GM12892 (cell line): ENCODE measurements around the gene IGF1R.

Experiments used
- DNase-seq: peaks from one replicate; pipeline ENCODE4 v3.0.0; 2011; ENCODE audit not compliant: insufficient read length
- FAIRE-seq: peaks from 2 replicates; lab custom pipeline; 2011; peaks lifted over from hg19 to GRCh38; lab: Jason Lieb, UNC
- POLR2A ChIP-seq: IDR thresholded peaks from 2 replicates; pipeline ENCODE4 v1.6.1; 2011; ENCODE audit warnings: low read depth, low read length, control low read depth
- POLR2AphosphoS5 ChIP-seq: IDR thresholded peaks from 2 replicates; pipeline ENCODE4 v1.6.1; 2011; ENCODE audit warnings: low read depth, low read length, control low read depth
- TAF1 ChIP-seq: IDR thresholded peaks from 2 replicates; pipeline ENCODE4 v1.6.1; 2011; ENCODE audit warnings: low read depth, mild to moderate bottlenecking, control low read depth, low read length, borderline replicate concordance

IGF1R gene

GRCh38 chr15:98878172-98878571 is 229.8 kb downstream of the IGF1R start:
- no peak for FAIRE-seq
- DNase-seq: no peak
- TF ChIP-seq POLR2AphosphoS5 (no peak), TAF1 (no peak), POLR2A (no peak)

GRCh38 chr15:98878862-98879261 is 230.5 kb downstream of the IGF1R start:
- FAIRE-seq (no peak), DNase-seq (no peak)
- TF ChIP-seq POLR2AphosphoS5 (no peak), POLR2A (no peak), TAF1 (no peak)

GRCh38 chr15:98881526-98882520 is 233.5 kb downstream of the IGF1R start:
- TF ChIP-seq POLR2AphosphoS5: no peak
- no peak for TF ChIP-seq TAF1
- no peak for TF ChIP-seq POLR2A
- no peak for DNase-seq
- FAIRE-seq: no peak

DNA sequence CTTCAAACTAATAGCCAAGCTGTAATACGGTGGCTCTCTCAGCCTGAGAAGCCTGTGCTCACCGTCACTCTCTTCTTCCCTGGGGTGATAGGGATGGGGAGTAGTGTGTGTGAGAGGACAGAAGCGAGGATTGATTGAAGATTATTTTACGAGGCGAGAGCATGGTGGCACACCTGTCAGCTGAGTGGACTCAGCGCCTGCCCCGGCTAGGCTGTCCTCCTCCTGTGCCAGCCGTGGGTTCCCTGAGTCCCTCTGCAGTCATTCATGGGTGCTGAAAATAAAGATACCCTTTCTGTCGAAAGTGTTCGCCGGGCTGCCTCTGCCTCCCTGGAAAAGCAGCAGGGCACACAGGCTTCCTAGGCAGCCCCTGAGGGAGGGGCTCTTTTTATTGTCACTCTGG is 235.1 kb downstream of the IGF1R start:
- DNase-seq (no peak), FAIRE-seq (no peak)
- no peak for TF ChIP-seq POLR2A
- no peak for TF ChIP-seq TAF1
- TF ChIP-seq POLR2AphosphoS5: no peak

DNA sequence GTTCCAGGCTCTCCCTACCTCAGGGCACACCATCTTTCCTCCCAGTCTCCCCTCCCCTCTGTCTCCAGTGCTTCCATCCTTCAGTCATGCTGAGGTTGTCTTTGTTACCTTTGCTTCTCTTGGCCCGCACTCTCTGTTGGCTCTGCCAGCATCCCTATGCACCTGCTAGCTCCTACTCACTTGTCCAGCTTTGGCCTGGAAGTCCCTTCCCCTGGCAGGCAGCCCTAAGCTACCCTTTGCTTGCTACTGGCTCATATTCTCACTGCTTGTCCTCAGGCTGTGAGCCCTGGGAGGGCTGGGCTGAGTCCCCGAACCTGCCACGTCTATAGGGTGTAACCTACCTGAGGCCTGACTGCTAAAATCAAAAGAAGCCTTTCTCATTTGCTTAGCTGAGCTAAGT is 236.6 kb downstream of the IGF1R start:
- no peak for TF ChIP-seq TAF1
- TF ChIP-seq POLR2AphosphoS5: no peak
- TF ChIP-seq POLR2A: no peak
- FAIRE-seq (no peak), DNase-seq (no peak)

DNA sequence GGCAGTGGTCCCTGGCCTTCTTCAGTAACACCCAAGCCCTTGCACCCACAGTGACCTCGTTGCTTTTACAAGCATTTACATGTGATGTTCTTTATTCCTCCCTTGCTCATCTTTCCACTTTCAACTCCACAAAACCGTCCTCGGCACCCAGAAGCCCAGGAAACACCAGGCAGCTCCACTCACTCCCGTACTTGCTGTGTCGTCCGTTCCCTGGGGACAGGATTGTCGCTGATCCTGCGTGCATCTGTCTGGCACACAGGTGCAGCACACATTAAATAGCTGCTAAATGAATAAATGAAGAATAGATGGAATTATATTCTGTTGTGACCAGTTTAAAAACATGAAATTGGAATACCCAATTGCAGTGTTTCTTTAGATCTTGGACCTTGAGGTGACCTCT is 239.6 kb downstream of the IGF1R start:
- DNase-seq: no peak
- no peak for TF ChIP-seq POLR2AphosphoS5
- no peak for TF ChIP-seq POLR2A
- no peak for TF ChIP-seq TAF1
- no peak for FAIRE-seq

DNA sequence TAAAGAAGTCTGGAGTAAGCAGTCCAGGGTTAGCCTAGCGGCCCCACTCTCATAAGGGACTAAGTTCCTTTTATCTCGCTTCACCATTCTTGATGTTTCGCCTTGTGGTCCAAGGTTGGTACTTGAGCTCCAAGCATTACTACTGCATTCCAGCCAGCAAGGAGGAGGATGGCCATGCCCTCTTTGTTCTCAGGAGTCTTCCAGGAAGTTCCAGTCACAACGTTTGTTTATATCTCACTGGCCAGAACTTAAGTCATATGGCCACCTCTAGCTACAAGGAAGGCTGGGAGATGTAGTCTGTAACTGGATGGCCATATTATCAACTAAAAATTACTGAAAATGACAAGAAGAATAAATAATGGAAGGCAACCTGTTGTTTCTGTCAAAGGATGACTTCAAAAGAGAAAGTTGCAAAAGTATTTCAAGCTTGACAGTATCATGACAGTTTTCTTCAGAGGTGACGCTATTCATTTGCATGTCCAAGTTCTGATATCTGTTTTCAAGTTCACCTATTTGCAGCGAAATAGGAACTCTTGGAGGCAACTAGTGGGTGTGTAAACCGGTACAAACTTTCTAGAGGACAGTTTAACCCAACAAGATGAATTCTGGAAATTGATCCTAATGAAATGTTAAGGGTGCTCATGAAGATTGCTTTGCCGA is 240.6 kb downstream of the IGF1R start:
- FAIRE-seq (no peak), DNase-seq (no peak)
- TF ChIP-seq POLR2A (no peak), POLR2AphosphoS5 (no peak), TAF1 (no peak)

DNA sequence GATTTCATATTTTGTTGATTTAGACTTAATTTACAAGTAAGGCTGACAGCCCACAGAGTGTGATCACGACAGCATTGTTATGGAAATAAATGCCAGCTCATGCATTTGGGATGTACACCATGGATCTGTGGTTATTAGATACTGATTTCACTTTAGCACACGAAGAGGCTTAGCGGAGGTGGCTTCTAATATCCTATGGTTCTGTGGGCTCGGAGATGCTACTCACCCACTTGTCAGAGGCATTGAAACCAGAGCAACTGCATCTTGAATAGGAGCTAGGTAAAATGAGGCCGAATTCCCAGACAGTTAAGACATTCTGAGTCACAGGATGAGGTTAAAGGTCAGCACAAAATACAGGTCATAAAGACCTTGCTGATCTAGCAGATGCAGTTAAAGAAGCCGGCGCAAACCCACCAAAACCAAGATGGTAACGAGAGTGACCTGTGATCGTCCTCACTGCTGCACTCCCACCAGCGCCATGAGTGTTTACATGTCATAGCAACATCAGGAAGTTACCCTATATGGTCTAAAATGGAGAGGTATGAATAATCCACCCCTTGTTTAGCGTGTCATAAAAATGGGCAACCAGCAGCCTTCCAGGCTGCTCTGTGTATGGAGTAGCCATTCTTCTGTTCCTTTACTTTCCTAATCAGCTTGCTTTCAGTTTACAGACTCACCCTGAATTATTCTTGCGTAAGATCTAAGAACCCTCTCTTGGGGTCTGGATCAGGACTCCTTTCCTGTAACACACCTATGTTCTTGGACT is 241.8 kb downstream of the IGF1R start:
- FAIRE-seq (no peak), DNase-seq (no peak)

GRCh38 chr15:98891301-98891700 is 243.0 kb downstream of the IGF1R start:
- FAIRE-seq (no peak), DNase-seq (no peak)
- TF ChIP-seq POLR2A (no peak), POLR2AphosphoS5 (no peak), TAF1 (no peak)

More for the DNA sequence above, 241.8 kb downstream of the IGF1R start:
- TF ChIP-seq TAF1 (no peak), POLR2A (no peak), POLR2AphosphoS5 (no peak)

DNA sequence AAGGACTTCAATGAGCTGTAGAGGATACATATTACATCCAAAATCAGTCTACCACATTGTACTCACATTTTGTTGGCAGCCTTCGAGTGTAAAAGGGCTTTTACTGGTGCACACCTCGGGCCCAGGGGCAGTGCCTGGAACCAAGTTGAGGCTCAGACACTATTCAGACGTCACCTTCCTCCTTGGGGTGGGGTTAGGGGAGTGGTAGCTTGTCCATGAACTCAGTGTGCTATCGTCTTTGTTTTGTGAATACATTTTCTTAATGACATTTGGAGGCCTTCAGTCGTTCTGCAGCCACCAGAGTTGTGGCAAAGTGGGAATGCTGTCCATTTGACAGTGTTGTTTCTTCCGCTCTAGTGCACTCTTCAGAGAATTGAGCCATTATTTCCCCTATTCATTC is 245.1 kb downstream of the IGF1R start:
- FAIRE-seq: no peak
- TF ChIP-seq POLR2A (no peak), TAF1 (no peak), POLR2AphosphoS5 (no peak)
- no peak for DNase-seq

- TF ChIP-seq POLR2A (no peak), TAF1 (no peak), POLR2AphosphoS5 (no peak)
- no peak for FAIRE-seq
- DNase-seq: no peak
Observed at GRCh38 chr15:98894312-98894711, 246.0 kb downstream of the IGF1R start.

GRCh38 chr15:98896002-98896721 is 247.8 kb downstream of the IGF1R start:
- no peak for TF ChIP-seq POLR2A
- no peak for TF ChIP-seq POLR2AphosphoS5
- TF ChIP-seq TAF1: no peak
- FAIRE-seq (no peak), DNase-seq (no peak)
